HTERT RPE-1 (cell line): Measurements from ENCODE around the gene HSFX1.
"Not testable (repeated sequence)": the region's sequence is repeated elsewhere in the genome, so short reads cannot be mapped to it uniquely, and the experiment has no call there.

ENCODE experiments used
- in situ Hi-C: fragments of 300-500 bp; cut with MboI; formaldehyde crosslinking; loops from 4 replicates; pipeline ENCODE4 v1.14.3; 2020; ENCODE audit warnings: low sequenced_read_pairs

Gene HSFX1

GRCh38 chrX:149773768-149774167 is at the start of gene HSFX1:
HSFX1 (plus strand) TSS chrX:149774068; CDS start chrX:149774682, 614 bp downstream.
- in situ Hi-C loops = not testable (repeated sequence)

- in situ Hi-C loops = not testable (repeated sequence)
Observed at GRCh38 chrX:149727308-149727707, 46.6 kb upstream of the HSFX1 start.

- in situ Hi-C loops = not testable (repeated sequence)
Observed at GRCh38 chrX:149742269-149742668, 31.6 kb upstream of the HSFX1 start.

DNA sequence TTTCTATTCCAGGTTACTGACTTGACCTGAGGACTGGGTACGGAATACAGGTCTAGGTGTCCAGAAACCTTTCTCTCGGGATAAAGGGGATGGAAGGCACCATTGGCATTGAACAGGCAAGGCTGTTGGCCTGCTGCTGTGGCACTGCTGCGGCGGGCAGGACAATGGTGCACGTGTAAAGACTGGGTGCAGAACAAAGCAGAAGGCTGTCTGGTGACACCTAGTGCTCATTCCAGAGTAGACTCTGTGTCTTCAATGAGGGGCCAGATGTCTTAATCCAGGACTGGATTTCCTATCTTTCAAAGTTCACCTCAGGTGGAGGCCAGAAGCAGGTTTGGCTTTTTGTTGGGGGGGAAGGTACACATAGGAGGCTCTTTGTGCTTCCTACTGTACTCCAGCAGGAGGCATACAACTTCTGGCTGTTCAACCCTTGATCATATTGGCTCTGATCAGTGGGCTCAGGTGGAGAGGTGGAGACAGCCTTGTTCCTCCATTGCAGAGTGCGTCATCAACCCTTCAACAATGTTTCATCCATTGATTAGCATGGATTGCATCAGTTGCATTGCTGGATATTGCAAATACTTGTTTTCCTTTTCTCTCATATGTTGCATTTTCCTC is 27.4 kb upstream of the HSFX1 start:
- in situ Hi-C loops = not testable (repeated sequence)

DNA sequence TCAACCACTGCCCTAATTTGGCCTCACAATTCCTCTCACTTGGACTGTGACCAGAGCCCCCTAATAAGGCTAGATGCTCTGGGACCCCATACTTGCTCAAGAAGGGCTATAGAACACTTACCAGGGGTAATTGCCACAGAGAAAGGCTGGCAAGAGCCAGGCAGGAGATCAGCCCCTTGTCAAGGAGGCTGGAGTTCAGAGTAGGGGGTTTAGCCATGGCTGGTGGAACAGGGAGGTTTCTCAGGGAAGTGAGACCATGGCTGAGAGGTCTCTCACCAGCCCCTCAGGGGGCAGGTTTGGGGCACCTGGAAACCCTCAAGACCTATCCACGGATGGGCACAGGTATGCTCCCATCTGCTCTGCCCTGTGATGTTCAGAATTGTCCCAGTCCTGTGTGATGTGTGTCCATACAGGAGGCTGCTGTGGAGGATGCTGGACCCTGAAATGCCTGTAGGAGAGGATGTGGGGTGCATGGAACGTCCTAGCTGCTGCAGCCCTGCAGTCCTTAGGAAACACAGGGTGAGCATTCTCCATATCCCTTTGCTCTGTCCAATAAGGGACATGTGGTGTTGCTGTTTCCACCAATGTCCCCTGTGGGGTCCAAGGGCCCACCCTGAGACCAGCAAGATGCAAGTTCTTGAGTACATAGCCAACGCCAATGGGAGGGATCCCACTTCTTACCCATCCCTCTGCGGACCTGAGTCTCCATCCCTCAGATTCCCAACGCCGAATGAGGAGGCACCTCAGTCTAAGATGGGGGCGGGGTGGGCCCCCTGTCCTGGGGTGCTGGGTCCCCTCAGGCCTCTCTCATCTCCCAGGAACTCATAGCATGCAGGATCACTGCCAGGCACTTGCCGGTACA is 16.4 kb upstream of the HSFX1 start:
- in situ Hi-C loops = no loop called here

DNA sequence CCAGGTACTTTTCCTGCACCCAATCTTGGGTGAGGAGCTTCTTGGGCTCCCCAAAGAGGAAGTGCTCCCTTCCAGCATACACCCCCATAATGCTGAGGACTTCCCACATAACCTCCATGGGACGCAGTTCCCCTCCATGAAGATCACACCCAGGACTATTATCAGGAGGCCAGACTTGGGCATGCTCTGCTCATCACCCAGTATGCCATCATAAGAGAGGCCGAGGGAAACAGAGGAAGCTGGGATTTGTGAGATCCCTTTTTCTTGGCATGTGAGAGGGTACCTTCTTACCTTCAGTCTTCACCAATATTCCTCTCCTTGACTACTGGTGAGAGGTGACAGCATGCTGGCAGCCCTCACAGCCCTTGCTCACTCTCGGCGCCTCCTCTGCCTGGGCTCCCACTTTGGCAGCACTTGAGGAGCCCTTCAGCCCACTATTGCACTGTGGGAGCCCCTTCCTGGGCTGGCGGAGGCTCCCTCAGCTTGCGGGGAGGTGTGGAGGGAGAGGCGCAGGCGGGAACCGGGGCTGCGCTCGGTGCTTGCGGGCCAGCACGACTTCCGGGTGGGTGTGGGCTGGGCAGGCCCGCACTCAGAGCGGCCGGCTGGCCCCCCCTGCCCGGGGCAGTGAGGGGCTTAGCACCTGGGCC is 15.7 kb upstream of the HSFX1 start:
- in situ Hi-C loops = no loop called here

DNA sequence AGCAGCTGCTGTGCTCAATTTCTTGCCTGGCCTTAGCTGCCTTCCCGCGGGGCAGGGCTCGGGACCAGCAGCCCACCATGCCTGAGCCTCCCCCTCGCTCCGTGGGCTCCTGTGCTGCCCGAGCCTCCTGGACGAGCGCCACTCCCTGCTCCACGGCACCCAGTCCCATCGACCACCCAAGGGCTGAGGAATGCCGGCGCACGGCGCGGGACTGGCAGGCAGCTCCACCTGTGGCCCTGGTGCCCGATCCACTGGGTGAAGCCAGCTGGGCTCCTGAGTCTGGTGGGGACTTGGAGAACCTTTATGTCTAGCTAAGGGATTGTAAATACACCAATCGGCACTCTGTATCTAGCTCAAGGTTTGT is 15.2 kb upstream of the HSFX1 start:
- in situ Hi-C loops = not testable (repeated sequence)

GRCh38 chrX:149759824-149760223 is 14.0 kb upstream of the HSFX1 start:
- in situ Hi-C loops = no loop called here

DNA sequence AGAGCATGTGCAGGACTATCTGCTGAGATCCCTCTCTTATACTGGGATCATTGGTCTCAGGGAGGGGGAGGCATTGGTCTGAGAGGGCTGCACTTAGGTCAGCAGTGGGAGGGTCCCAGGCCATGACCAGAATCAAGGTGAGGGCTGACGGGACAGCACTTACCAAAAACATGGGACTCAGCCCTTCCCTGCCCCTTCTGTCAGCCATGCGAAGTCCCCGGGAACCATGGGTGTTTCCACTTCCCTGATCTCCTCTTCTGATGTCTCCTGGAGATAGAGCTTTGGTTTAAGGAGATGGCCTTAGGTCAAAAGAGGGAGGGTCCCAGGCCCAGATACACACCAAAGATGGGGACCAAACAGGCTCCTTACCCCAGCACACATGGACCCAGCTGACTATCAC is 12.9 kb upstream of the HSFX1 start:
- in situ Hi-C loops = no loop called here

GRCh38 chrX:149761858-149762674 is 11.8 kb upstream of the HSFX1 start:
- in situ Hi-C loops = not testable (repeated sequence)

GRCh38 chrX:149762696-149763614 is 10.9 kb upstream of the HSFX1 start:
- in situ Hi-C loops = no loop called here

- in situ Hi-C loops = not testable (repeated sequence)
Observed at GRCh38 chrX:149770344-149770743, 3.5 kb upstream of the HSFX1 start.

GRCh38 chrX:149773026-149773425 is 842 bp upstream of the HSFX1 start:
- in situ Hi-C loops = not testable (repeated sequence)

DNA sequence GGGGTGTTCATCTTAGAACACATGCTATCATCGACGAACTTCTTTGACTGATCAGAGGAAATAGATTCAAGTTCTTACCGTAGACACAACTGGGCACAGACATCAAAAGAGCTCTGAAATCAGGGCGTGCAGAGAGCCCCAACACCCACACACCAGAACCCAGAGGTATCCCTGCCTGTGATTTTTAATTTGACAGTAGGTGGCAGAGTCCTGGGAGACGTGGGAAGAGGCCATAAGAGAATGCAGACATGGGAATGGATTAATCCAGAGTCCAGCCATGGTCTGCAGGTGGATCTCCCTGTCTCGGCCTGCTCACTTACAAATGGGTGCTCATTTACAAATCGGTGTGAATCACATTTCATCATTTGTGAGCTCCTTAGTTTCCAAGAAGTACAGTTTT is 4.1 kb downstream of the HSFX1 start:
- in situ Hi-C loops = not testable (repeated sequence)

DNA sequence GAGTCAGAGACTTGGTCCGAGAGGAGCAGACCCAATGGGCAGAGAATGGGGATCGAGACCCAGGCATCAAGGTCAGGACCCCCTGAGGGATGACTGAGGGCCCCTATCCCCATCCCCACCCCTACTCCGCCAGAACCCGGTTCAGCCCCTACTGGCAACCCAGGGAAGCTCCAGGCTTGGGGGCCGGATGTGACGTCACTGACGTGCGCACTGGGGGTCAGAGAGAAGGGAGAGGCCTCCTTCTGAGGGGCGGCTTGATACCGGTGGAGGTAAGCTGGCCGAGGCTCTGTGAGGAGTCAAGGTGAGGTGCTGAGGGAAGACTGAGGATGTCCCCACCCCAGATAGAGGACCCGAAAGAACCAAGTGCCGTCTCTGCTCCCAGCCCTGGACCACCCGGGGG is 7.9 kb downstream of the HSFX1 start, which contains the start of gene MAGEA9:
TSS of gene MAGEA9 (plus strand) at position 204 of the 400 bp plus-strand sequence. CDS start 4,281 bp downstream, outside the sequence.
- in situ Hi-C loops = not testable (repeated sequence)

DNA sequence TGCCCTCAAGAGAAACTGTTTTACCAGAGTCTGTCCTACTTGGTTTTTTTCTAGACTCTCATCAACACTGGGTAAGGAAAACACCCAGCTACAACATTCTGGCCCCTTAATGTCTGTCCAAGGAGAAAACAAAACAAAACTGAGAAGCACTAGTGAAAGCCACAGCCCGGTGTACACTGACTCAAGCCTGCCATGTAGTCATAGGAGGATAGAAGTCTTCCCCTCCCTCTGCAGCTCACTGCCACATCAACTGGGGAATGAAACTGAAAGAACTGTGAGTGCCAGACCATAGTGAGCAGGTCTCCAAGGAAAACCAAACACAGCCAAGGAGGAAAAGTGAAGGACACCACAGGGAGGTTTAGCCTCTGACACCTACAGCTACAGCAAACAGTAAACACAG is 21.7 kb downstream of the HSFX1 start:
- in situ Hi-C loops = not testable (repeated sequence)

DNA sequence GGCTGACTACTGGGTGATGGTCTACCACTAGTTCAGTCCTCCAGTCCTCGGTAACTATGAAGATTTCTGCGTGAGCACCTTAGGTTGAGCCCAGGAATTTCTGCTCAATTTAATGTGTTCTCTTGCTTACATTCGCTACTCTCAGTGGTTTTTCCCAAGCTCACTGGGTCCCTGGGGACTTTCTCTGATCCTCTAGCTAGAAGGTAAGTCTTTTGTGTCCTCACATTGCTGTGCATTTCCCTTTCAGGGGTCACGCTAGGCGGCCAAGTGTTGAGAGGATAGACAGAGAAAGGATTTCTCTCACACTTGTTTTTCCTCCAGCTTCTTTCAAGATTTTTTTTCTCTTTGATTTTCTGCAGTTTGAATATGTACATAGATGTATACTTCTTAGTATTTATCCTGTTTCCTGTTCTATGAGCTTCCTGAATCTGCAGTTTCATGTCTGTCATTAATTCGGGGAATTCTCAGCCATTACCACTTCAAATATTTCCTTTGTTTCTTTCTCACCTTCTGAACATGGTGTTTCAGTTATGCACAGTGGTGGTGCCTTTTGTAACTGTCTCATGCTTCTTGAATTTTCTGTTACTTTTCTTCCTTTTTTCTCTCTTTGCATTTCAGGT is 25.3 kb downstream of the HSFX1 start:
- in situ Hi-C loops = no loop called here

GRCh38 chrX:149799938-149800337 is 26.1 kb downstream of the HSFX1 start:
- in situ Hi-C loops = no loop called here

- in situ Hi-C loops = no loop called here
Observed at GRCh38 chrX:149803458-149804062, 29.7 kb downstream of the HSFX1 start.
